HG03064 (cell line): Measurements from ENCODE around the gene HDAC10.

Experiments used
- ATAC-seq: cut with Tn5 transposase; IDR thresholded peaks from one replicate; pipeline ENCODE4 v1.9.1; 2021; ENCODE audit warnings: low read depth; ENCODE audit not compliant: unreplicated experiment

Gene HDAC10

GRCh38 chr22:50271519-50271970 is 20.5 kb upstream of the HDAC10 start:
- ATAC-seq = no peak

DNA sequence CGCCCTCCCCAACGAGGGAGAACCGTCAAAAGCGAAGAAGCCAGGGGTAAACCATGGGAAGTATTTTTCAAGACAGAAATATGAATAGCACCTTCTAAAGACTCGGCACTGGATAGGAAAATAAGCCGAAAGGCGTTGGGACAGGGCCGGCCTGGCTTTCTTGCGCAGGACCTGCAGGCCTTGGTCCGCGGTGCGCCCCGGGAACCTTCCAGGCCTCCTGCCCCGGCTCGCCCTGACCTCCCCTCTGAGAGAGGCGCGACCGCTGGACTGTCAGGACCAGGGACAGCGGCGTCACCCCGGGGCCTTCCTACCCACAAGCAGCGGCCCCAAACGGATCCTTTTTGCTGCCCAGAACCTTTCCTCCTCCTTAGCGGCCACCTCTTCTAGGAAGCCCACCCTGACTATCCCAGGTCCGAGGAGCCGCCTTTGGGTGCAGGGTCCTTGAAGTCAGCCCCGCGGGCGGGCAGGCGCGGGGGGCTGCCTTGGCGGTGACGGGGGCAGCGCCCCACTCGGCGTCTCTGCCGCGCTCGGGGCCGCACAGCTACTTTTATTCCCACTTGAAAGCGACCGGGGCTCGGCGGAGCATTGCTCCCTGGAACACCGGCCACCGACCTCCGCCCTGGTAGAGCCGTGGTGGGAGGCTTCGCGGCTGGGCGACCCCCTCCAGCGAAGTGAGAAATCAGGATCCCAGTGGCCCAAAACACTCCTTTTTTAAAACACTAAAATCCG is 19.8 kb upstream of the HDAC10 start:
- no peak for ATAC-seq

- no peak for ATAC-seq
Observed at GRCh38 chr22:50269970-50270665, 19.1 kb upstream of the HDAC10 start, which contains the start of gene MAPK11. Gene MAPK11 (minus strand): TSS chr22:50270380. CDS start chr22:50270292, 88 bp downstream.

DNA sequence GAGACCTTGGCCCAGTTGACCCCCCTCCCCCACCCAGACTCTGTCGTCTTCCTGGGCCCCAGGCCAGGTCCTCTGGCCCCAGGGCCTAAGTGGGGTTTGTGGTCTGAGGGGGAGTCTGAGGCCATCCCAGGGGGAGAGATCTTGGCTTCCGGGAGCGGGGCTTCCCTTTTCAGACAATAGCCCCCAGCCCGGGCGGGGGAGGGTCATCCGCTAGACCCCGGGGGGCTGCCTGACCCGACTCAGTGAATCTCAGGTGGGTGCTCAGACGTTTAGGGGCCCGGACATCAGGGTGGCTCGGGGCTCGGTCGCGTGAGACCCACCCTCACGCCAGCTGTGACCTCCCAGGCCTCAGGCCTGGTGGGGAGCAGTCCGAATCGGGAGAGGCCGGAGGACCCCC is 18.5 kb upstream of the HDAC10 start:
- no peak for ATAC-seq

GRCh38 chr22:50268655-50269113 is 17.6 kb upstream of the HDAC10 start:
- ATAC-seq = no peak

GRCh38 chr22:50267591-50268390 is 16.7 kb upstream of the HDAC10 start:
- ATAC-seq = no peak

GRCh38 chr22:50266994-50267393 is 15.9 kb upstream of the HDAC10 start:
- ATAC-seq = no peak

GRCh38 chr22:50264946-50265669 is 14.0 kb upstream of the HDAC10 start:
- ATAC-seq = no peak

- no peak for ATAC-seq
Observed at GRCh38 chr22:50264104-50264745, 13.2 kb upstream of the HDAC10 start.

GRCh38 chr22:50262973-50263617 is 12.0 kb upstream of the HDAC10 start:
- ATAC-seq = no peak

GRCh38 chr22:50262460-50262911 is 11.4 kb upstream of the HDAC10 start:
- ATAC-seq = no peak

- ATAC-seq = no peak
Observed at GRCh38 chr22:50261615-50262459, 10.8 kb upstream of the HDAC10 start, which contains the start of gene MAPK12. Gene MAPK12 (minus strand): TSS chr22:50261683. CDS start chr22:50261509, 174 bp downstream.

GRCh38 chr22:50260801-50261614 is 9.9 kb upstream of the HDAC10 start:
- no peak for ATAC-seq

GRCh38 chr22:50260434-50260800 is 9.4 kb upstream of the HDAC10 start:
- ATAC-seq = no peak

GRCh38 chr22:50259302-50259701 is 8.2 kb upstream of the HDAC10 start:
- ATAC-seq = no peak

DNA sequence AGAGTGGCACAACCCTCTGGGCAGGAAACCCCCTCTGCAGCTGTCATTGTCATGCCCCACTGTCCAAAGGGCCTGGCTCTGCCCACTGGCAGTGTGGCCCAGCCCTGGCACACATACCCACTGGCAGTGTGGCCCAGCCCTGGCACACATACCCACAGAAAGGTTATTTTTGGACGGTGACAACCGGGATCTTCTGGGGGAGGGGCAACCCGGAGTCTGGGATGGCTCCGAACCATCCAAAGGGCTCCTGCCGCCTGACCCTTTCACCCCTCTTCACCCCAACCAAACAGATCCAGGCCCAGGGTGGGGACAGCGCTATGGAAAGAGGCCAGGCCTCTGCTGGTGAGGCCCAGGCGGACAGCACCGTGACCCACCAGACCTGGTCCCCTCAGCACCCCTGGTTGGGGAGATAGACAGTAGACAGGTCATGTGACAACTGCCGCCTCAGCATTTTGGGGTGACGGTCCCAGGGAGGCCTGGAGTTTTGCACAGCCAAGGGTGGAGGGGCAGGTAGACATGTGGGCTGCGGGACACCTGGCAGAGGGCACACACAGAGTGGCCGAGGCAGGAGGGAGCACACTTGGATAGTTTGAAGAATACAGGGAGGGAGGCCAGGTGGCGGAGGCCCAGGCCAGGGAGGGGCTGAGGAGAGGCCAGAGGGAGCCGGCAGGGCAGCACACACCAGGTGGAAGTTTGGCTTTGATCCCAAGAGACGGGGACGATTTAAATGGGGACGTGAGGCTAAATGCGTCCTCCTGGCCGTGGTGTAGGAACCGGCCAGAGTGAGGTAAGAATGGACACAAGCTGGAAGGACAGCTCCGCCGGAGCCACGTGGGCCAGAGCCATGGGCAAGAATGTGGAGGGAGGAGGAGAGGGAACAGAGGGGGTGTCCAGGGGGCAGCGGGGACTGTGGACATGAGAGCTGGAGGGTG is 7.6 kb upstream of the HDAC10 start:
- ATAC-seq = no peak
